ENCODE data around the gene ZNHIT6. TPM values are rescaled to one million over a fixed set of nuclear protein-coding genes. Genes with fewer than 3 reads are reported as not detected.

Gene ZNHIT6
- polyA plus RNA-seq, 3 donors = 1.7 to 3.2 (median 2.0) TPM

GRCh38 chr1:85665932-85666331 lies 42.3 kb downstream of the ZNHIT6 start:
- no peak overlapping the region for H3K4me3 Mint-ChIP-seq
- no peak for DNase-seq
- no peaks in the 10 kb centered on the region for H3K4me1 ChIP-seq (ENCODE audit: control insufficient read depth in 1 of 2, insufficient read depth in 2 of 2, low read length in 2 of 2)
- H4K20me1 ChIP-seq (ENCODE audit: insufficient read depth, low read length) = no peaks in the 10 kb centered on the region
- no peaks in the 10 kb centered on the region for H3K4me1 Mint-ChIP-seq
- H3K4me3 ChIP-seq (replicated peaks in 1 of 3; ENCODE audit: low read depth in 2 of 3, low read length in 3 of 3) = no peak overlapping the region
- H2AFZ ChIP-seq (ENCODE audit: insufficient read depth, low read depth, low read length, poor library complexity, severe bottlenecking) = no peak overlapping the region
- peaks cover 0 to 58% of the 10 kb centered on the region in 2 donors for H3K36me3 ChIP-seq (replicated peaks in 1 of 2; ENCODE audit: control insufficient read depth in 1 of 2, insufficient read depth in 2 of 2, low read length in 2 of 2)
- no peaks in the 10 kb centered on the region for H3K27me3 ChIP-seq (ENCODE audit: control insufficient read depth in 2 of 2, insufficient read depth in 2 of 2, low read length in 2 of 2)
- peaks cover 36 to 39% of the 10 kb centered on the region in 2 donors for H3K36me3 Mint-ChIP-seq
- intact Hi-C loops (cut with micrococcal nuclease) = no loop called here
- no peak overlapping the region for H3K27ac ChIP-seq (ENCODE audit: low read depth in 1 of 2, low read length in 2 of 2)
- no peak overlapping the region for H3K27ac Mint-ChIP-seq
- no peaks in the 10 kb centered on the region for H3K9me3 ChIP-seq (replicated peaks in 1 of 2; ENCODE audit: control insufficient read depth in 1 of 2, insufficient read depth in 1 of 2, low read length in 2 of 2)
- TF ChIP-seq, protein P1, sequence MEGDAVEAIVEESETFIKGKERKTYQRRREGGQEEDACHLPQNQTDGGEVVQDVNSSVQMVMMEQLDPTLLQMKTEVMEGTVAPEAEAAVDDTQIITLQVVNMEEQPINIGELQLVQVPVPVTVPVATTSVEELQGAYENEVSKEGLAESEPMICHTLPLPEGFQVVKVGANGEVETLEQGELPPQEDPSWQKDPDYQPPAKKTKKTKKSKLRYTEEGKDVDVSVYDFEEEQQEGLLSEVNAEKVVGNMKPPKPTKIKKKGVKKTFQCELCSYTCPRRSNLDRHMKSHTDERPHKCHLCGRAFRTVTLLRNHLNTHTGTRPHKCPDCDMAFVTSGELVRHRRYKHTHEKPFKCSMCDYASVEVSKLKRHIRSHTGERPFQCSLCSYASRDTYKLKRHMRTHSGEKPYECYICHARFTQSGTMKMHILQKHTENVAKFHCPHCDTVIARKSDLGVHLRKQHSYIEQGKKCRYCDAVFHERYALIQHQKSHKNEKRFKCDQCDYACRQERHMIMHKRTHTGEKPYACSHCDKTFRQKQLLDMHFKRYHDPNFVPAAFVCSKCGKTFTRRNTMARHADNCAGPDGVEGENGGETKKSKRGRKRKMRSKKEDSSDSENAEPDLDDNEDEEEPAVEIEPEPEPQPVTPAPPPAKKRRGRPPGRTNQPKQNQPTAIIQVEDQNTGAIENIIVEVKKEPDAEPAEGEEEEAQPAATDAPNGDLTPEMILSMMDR (IDR thresholded peaks at IDR 0.05) = no peak
- H3K79me2 ChIP-seq (ENCODE audit: insufficient read depth, low read length) = no peaks in the 10 kb centered on the region
- WGBS (ENCODE audit: insufficient coverage) = no CpG with 5 or more reads among the region's 1 CpG
- no peak overlapping the region for H3K9ac ChIP-seq (ENCODE audit: insufficient read depth, low read length, poor library complexity, severe bottlenecking)
- no peaks in the 10 kb centered on the region for H3K9me3 Mint-ChIP-seq
- no peak overlapping the region for H3K4me2 ChIP-seq (replicated peaks; ENCODE audit: extremely low read depth, low read length, poor library complexity, severe bottlenecking)
- no peaks in the 10 kb centered on the region for H3K27me3 Mint-ChIP-seq (ENCODE audit: low read depth in 3 of 3)

- H3K27ac ChIP-seq (ENCODE audit: low read depth in 1 of 2, low read length in 2 of 2) = no peak overlapping the region
- WGBS (ENCODE audit: insufficient coverage) = no CpG with 5 or more reads among the region's 2 CpGs
- no peak overlapping the region for H3K4me3 Mint-ChIP-seq
- peaks cover 0 to 41% of the 10 kb centered on the region in 2 donors for H3K36me3 ChIP-seq (replicated peaks in 1 of 2; ENCODE audit: control insufficient read depth in 1 of 2, insufficient read depth in 2 of 2, low read length in 2 of 2)
- no peaks in the 10 kb centered on the region for H3K27me3 ChIP-seq (ENCODE audit: control insufficient read depth in 2 of 2, insufficient read depth in 2 of 2, low read length in 2 of 2)
- DNase-seq = no peak
- no peaks in the 10 kb centered on the region for H3K4me1 Mint-ChIP-seq
- no peak overlapping the region for H3K4me3 ChIP-seq (replicated peaks in 1 of 3; ENCODE audit: low read depth in 2 of 3, low read length in 3 of 3)
- H3K4me2 ChIP-seq (replicated peaks; ENCODE audit: extremely low read depth, low read length, poor library complexity, severe bottlenecking) = no peak overlapping the region
- H3K27me3 Mint-ChIP-seq (ENCODE audit: low read depth in 3 of 3) = no peaks in the 10 kb centered on the region
- TF ChIP-seq, protein P1 (IDR thresholded peaks at IDR 0.05) = no peak
- H3K36me3 Mint-ChIP-seq = peaks cover 26 to 32% of the 10 kb centered on the region in 2 donors
- no peaks in the 10 kb centered on the region for H3K9me3 Mint-ChIP-seq
- no peaks in the 10 kb centered on the region for H3K79me2 ChIP-seq (ENCODE audit: insufficient read depth, low read length)
- H4K20me1 ChIP-seq (ENCODE audit: insufficient read depth, low read length) = no peaks in the 10 kb centered on the region
- no peak overlapping the region for H3K9ac ChIP-seq (ENCODE audit: insufficient read depth, low read length, poor library complexity, severe bottlenecking)
- no peaks in the 10 kb centered on the region for H3K9me3 ChIP-seq (replicated peaks in 1 of 2; ENCODE audit: control insufficient read depth in 1 of 2, insufficient read depth in 1 of 2, low read length in 2 of 2)
- no peak overlapping the region for H3K27ac Mint-ChIP-seq
- no peaks in the 10 kb centered on the region for H3K4me1 ChIP-seq (ENCODE audit: control insufficient read depth in 1 of 2, insufficient read depth in 2 of 2, low read length in 2 of 2)
- no peak overlapping the region for H2AFZ ChIP-seq (ENCODE audit: insufficient read depth, low read depth, low read length, poor library complexity, severe bottlenecking)
- intact Hi-C loops (cut with micrococcal nuclease) = no loop called here
Measured at GRCh38 chr1:85663382-85663781, 44.9 kb downstream of the ZNHIT6 start.

All from CD14-positive monocyte (primary cell).